HG03045 (cell line): ENCODE measurements around the gene STK33.

Experiments
- ATAC-seq: cut with Tn5 transposase; IDR thresholded peaks from one replicate; pipeline ENCODE4 v1.9.1; 2021; ENCODE audit warnings: mild to moderate bottlenecking, moderate library complexity; ENCODE audit not compliant: unreplicated experiment

STK33 gene

DNA sequence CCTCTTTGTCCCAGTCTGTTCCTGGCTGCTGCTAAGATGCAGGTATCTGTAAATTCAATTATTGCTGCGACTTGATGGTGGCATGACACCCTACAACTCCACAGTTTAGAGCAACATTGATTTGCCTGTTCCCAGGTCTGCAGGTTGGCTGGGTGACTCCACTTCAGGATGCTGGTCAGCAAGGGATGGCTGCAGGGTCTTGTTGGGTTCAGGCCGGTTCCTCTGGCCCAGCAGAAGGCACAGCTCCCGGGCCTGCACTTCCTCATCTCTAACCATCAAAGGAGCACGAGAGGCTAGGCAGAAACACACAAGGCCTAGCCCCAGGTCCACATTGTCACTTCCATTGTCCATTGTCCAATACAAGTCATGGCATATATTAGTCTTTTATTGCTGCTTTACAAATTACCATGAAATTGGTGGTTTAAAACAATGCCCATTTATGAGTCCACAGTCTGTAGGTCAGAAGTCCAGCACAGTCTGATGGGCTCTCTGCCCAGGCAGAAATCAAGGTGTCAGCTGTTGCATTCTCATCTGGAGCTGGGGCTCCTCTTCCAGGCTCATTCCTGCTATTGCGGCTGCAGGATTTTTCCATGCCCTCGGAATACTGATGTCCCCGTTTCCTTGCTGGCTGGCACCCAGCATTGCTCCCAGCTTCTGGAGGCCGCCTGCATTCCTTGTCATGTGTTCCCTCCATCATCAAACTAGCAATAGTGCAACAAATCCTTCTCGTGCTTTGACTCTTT, 233.8 kb downstream of the STK33 start:
- ATAC-seq = no peak

DNA sequence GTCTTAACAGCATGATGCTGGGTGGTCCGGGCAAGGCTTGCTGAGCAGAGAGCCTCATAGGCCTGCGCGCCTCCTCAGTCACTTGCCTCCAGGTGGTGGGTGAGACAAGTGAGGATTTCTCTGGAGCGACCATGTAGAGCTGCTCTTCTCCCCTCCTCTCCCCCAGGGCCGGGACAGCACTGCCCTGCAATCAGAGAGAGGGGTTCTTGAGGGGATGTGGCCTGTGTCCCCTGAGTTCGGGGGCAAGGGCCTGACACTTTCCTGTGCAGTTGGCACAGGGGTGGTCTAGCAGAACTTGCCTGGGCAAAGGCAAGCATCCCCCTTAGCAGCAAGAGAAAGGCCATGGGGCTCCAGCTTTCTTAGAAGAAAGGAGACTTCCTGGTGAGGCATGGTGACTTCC, 234.5 kb downstream of the STK33 start:
- ATAC-seq = no peak

DNA sequence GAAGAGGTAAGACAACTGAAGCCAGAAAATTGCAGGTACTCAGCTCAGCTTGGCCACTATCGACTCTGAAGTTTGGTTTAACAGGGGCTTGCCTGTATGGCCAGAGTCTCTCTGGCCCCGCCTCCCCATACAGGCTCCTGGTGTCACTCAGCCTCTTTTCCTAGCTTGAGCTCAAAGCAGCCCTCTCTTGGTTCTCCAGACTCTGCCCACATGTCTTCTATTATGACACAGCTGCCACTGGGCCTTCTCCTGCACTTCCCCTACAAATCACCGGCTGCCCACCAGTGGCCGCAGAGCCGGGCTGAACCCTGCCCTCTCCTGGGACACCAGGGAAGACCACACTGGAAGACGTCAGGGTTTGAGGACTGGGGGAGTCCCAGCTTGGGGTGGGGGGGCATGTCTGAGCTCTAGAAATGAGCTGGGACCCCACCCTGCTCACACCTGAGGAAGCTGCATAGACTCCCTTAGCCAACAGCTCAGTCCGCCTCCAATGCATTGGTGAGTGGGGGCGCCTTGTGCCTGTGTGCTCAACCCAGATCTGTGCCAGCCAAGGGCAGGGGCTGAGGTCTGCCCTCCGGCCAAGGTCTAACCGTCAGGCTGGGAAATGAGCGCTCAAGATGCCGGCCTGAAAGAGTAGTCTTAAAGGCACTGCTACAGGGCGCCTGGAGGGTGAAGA, 236.0 kb downstream of the STK33 start:
- no peak for ATAC-seq

DNA sequence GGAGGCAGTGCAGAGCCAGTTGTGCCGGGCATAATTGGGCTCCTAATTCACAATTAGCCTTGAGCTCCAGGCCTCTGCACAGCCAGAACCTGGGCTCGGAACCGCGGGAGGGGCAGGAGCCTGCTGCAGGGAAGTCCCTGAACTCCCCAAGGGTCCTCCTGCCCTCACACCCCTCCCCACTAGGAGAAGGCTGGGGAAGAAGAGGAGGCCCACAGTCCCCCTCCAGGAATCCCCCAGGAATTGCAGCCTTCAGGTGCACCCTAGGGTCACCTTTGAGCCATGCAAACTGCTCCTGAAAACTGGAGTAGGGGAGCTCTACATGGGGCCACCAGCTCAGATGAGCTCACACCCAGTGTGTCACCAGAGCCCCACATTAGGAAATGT, 236.5 kb downstream of the STK33 start:
- no peak for ATAC-seq

DNA sequence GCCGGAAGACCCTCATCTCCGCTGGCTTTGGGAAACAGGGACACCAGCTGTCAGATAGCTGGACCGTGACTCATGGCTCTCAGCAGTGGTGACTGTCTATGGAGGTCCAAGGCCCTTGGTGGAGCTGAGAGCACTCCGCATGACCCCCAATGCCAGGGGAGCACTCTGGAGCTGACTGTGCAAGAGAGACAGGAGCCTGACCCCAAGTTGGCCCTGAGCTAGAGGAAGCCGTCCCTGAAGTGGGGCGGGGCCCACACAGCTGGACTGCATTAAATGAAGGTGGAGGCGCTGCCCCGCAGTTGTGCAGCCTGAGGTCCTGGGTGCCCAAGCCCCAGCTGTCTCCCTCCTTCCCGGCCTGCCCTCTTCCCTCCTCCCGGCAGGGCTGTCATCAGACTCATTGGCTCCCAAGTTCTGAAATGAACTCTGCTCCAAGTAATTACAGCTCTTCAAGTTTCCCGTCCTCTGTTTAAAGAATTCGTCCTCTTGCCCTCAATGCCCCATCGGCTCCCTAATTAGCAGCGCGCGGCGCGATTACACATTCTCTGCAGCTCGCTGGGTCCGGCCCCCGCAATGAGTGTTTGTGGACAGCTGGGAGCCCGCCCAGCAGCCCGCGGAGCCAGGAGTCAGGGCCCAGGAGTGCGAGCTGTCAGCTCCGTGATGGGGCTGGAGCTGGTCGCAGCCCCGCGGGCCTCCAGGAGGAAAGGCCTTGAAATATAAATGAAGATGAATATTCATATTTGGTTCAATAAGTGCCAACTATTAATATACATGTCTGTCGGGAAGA, 237.1 kb downstream of the STK33 start:
- ATAC-seq = no peak

DNA sequence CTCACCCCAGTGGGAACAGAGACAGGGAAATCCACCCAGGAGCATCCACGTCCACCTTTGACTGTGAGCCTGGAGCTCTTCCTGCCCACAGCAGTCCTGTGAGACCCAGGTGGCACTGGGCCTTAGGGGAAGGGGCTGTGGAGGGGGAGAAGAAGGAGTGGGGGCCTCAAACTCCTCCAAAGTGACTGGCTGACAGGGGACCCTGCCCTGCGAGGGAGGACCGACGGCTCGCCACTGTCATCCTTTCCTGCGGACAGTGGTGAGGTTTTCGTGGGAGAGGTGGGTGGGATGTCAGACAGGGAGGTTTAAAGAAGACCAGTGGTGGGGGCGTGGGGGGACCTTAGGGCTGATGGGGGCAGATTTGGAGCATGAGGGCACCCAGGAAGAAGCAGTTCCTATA, 237.8 kb downstream of the STK33 start:
- ATAC-seq = no peak

DNA sequence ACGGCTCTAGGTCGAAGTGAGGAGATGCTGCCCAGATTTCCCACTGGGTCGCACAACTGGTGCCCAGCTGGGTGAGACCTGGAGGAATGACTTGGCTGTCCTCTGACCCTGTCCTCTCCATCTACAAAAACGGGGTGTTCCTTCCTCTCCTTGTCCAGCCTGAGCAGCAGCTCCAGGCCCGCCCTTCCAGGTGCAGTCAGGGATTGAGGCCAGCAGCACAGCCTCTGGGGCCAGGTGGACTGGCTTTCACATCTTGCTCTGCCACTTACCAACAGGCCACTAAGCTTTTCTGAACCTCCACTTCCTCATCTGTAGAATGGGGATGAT, 238.6 kb downstream of the STK33 start:
- no peak for ATAC-seq

DNA sequence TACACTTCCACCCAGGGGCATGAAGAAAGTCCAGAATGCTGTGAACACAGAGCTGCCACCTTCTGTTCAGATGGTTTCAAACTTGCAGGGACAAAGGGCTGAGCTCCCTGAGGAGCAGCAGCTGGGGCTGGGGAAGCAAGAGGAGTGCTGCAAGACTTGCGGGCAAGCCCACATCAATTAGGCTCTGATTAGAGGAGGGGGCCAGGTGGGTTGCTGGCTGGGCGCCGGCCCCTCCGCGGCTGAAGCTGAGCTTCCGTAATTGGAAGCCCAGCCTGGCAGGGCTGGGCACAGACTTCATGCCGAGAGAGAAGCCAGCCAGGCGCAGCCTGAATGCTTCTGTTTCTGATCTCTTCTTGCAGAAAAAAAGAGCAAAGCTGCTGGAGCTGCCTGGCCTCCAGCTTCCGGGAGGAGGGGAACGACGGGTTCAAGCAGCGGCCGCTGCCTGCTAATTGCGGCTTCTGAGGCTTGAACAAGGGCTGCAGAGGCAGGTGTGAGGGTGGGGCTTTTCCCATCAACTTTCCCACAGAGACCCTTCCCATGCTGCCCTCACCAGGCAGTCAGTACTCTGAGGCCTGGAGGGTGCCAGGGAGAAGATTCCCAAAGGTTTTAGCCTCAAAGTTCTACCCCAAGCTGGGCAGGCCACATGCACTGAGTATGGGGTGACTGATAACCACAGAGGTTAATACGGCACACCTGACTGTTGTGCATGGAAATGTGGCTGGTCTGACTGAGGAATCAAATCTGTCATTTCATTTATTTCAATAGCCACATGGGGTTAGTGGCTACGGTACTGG, 239.2 kb downstream of the STK33 start:
- ATAC-seq = no peak

DNA sequence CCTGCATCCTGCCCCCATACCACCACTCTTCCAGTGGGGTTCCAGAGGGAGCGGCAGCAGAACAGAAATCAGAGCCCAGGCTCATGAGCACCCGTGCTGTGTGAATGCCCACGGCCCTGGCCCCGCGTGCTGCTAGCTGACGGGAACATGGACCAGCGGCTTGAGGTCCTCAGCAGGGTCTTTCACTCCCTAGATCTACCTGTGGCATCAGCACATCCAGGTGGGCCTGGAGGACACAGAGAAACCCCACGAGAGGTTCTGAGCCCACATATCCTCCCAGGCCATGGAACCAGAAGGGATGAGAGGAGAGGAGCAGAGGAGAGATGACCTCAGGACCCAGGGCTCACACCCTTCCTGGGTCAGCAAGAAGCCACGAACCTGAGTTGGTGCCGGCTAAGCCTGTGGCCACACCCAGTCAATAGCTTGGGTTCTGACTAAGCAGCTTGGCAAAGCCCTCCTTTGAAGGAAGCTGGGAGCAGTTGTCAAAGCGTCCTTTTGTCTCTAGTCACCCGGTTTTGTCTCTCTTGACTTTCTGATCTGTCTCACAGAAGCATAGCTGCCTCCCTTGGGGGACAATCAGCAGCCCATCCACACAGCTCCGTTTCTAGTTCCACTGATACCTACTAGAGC, 241.0 kb downstream of the STK33 start:
- ATAC-seq = no peak

DNA sequence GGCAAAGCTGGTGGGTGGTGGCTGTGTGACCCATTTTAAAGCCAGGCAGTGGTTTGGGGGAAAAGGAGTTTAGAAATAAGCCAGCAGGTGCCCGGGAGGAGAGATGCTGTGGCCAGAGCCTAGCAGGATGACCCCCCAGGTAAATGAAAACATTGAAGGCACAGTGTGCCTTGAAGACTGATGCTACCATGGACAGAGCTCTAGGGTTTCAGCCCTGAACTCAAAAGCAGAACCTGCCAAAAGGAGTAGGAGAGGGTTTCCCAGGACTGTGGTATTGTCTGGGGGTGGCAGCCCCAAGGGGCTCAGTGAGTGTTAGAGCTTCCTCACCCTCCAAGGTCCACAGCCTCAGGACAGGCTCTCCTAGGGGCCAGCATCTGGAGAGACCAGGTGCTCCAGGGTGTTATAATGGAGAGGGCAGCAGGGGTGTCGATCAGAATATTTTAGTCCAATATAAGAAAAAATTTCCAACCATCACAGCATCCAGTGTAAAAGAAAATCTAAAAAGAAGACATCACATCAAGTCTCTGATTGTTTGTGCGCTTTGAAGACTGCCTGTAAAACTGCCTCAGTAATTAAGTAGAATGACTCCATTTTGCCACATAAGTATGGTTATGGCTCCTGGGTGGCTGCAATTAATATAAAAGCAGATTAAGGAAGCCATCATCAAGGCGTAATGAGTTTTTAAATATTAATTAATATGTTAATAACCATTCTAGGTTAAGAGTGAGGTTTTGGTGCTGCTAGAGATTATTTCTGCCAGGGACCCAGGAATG, 241.7 kb downstream of the STK33 start:
- no peak for ATAC-seq

DNA sequence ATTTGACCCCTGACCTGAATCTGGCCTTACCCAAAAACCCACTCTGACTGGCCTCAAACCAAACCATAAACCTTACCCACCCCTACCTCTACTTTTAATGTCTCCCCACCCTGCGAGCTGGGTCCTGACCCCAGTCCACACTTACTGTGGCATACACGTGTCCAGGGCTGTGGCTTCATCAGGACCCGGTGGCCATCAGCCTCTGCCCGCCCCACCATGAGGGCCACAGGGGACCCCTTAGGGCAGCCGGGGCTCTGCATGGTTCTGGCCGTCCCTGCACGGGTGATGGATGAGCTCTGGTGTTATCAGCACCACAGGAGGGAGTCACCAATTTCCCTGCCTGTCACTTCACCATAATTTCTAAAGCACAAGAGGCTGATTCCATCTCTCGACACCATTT, 242.8 kb downstream of the STK33 start:
- ATAC-seq = no peak

DNA sequence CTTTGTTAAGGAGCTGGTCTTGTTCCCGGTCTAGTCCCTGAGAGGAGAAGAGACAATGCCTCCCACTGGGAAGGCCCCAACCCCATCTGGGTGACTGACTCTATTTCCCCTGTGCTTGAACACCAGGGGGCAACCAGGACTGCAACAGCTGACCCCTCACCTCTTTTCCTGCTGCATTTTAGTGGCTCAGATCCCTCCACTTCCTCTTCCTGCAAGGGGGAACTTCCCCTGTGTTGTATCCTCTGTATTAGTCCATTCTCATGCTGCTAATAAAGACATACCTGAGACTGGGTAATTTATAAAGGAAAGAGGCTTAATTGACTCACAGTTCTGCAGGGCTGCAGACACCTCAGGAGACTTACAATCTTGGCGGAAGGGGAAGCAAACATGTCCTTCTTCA, 246.1 kb downstream of the STK33 start:
- ATAC-seq = no peak

DNA sequence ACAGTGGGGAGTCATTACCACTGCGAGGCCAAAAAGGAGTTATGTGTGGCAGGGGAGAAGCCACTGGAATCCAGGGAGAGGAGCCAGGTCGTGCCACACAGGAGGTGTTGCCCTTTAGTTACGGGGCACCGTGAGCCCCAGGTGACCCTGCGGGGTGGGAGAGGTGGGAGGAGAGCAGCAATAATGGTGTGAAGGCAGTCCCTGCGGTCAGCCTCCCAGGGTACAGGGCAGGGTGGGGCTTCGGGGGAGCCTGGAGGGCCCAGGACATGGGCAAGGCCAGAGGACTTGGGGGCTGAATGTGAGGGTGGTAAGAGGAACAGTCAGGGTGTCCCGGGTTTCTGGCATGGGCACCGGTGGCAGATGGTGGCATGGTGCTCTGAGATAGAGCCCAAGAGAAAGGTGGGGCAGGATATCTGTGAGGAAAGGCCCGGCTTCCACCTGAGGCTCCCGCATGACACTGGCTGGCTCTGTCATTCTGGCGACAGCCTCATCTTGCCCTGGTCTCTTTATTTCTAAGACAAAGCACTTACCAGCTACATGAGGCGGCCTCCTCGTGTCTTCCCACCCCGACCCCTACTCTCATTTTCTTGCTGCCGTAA, 247.8 kb downstream of the STK33 start:
- no peak for ATAC-seq

DNA sequence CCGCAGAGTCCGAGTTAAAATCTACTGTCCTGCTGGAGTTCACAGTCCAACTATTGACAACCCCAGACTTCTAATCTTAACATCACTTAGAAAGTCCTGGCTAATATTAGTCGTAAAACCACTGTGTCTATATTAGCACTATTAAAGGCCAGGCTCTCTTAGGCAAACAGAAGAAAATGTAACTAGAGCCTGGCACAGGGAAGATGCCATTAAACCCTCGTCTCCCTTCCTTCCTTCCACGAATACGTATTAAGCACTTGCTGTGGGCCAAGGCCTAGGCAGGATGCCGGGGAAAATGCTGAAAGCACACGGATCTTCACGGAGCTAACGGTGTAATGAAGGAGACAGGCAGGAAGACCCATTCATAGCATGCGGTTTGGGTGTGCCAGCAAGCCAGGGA, 248.8 kb downstream of the STK33 start:
- no peak for ATAC-seq

DNA sequence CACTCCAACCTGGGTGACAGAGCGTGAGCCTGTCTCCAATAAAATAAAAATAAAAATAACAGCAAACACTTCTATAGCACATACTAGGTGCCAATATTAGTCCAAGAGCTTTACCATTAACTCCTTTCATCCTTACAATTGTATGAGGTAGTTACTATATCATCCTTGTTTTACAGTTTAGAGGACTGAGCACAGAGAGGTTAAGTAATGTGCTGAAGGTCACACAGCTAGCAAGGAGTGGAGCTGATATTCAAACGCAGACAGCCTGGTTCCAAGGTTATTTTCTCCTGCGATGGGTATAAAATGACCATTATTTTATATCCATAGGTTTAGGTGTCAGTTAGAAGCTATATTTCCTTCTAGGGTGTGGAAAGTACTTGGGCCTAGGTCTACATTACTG, 249.7 kb downstream of the STK33 start:
- ATAC-seq = no peak

DNA sequence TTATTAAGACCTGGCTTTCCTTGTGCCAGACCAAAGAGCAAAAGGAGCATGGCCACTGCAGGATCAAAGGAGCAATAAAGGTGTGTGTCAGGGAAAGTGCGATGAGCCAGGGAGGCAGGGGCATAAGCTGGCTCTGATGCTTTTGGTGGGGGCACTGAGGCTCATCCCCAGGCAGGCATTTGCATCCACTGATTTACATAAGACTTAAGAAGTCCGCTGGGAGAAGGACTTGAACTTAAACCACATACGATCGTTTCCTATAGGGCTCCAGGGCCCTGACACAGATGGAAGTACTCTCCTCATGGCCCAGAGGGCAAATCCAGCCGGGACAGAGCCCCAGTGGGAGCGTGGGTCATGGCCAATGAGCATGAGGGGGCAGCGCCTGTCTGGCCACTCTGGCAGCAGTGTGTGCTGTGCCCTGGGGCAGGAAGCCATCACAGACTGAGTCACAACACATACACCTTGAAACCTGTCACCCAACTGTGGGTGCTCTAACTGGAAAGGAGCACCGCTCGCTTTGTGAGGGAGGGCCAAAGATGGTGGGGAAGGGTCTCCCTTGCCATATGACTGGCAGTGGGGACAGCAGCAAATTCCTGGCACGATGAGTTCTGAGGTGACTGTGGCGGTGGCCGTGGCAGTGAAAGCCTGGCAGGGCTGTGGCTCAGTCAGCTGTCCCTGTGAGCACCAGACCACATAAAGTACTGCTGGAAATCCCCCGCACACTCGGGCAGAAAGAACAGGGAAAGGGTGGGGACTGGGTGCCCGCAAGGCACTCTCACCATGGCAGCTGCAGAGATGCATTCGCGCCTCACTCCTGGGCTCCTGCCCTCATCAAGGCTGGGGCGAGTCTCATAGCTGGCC, 251.0 kb downstream of the STK33 start:
- ATAC-seq = peak; percentile 87

DNA sequence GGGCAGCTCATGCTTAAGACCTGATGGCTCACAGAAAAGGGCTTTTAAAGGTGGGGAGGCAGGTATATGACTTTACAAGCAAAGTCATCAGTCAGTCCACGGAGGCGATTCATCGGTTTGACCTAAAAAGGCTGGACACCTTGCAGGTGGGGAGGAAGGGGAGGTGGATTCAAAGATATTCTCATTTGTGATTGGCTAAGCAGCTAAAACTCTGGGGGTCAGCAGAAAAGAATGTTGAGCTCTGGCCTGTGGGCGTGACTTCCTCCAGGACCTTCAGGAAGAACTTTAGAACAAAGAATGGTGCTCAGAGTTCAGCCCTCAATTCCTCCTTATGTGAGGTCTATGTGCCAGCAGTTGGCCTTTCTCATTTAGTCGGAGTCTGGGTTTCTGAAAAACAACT, 252.0 kb downstream of the STK33 start:
- ATAC-seq = no peak
